ENCODE data around the gene CREB3L1. TPM values are rescaled to one million over a fixed set of nuclear protein-coding genes. Genes with fewer than 3 reads are reported as not detected.

Gene CREB3L1
- total RNA-seq, 1 experiment from 2014 or later = 3.3 TPM

DNA sequence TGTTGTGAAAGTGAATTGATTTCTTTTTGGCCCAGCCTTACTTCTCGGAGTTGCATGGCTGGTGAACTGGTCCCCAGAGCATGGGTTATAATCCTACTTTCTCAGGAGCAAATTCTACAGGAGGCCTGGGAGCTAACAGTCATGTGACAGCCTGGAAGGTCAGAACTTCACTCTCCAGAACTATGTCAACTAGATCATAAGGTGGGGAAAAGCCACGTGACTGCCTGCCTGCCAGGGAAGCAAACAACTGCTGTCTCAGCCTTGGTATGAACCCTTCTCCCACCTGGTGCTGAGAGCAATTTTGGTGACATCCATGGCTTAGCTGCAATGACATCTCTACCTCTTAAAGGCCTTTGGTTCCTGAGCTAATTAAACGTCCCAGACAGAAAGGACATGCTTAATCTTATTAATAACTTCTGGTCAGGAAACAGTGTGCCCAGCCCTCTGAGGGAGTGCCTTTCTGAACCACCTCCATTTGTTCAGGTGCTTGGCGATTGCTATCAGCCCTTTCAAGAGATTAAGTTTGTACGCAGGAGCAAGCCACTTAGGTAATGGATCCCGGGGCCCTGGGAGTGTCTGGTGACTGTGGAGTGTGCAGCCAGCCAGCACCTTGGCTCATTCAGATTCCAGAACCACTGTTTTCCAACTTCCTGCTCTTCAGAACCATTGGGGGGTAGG, 1.4 kb upstream of the CREB3L1 start:
- H4K91ac ChIP-seq (ENCODE audit: insufficient read length, low read depth, low read length) = no peak overlapping the region
- H3K27ac ChIP-seq (ENCODE audit: insufficient read length, low read depth, low read length) = no peak overlapping the region
- H3K79me2 ChIP-seq (ENCODE audit: insufficient read depth, low read length) = no peaks in the 10 kb centered on the region
- no peak overlapping the region for H3K4me2 ChIP-seq (ENCODE audit: insufficient read depth, insufficient read length, low read length)
- no peak overlapping the region for H3K14ac ChIP-seq (ENCODE audit: insufficient read depth, low read length)
- H2BK120ac ChIP-seq (ENCODE audit: low read depth, low read length, poor library complexity, severe bottlenecking) = no peak overlapping the region
- no peak overlapping the region for H3K23ac ChIP-seq (ENCODE audit: insufficient read length, low read depth, low read length)
- no peak for DNase-seq
- H4K8ac ChIP-seq (replicated peaks; ENCODE audit: insufficient read length, low read depth, low read length) = no peak overlapping the region
- no peaks in the 10 kb centered on the region for H4K20me1 ChIP-seq (ENCODE audit: control insufficient read depth, insufficient read depth, insufficient read length)
- peaks cover 12% of the 10 kb centered on the region; the same call in 1 of the 2 replicates for H3K4me1 ChIP-seq (ENCODE audit: insufficient read depth, low read length)
- Mint-ChIP-seq H3K27me3 (ENCODE audit: low read depth) (peaks cover 17% of the 10 kb centered on the region), H3K4me3 (0 out of 5 replicates have a peak overlapping the region, but pooled peaks of 1 of the 2 experiments have one; percentile 71), H3K27ac (no peak overlapping the region), H3K36me3 (ENCODE audit: insufficient read depth in 1 of 3, low read depth in 3 of 3) (no peaks in the 10 kb centered on the region; a peak in 1 of 7 replicates), H3K4me1 (peaks cover 42 to 62% of the 10 kb centered on the region in 2 experiments), H3K9me3 (no peaks in the 10 kb centered on the region)
- H3T11ph ChIP-seq (ENCODE audit: low read length) = no peak overlapping the region
- TF ChIP-seq CTCF (conservative IDR thresholded peaks at IDR 0.05) = no peak
- no peak overlapping the region for H3K56ac ChIP-seq (ENCODE audit: insufficient read length, low read depth, low read length)
- H3K23me2 ChIP-seq (ENCODE audit: insufficient read length, low read depth, low read length, poor library complexity, severe bottlenecking) = peaks cover 6% of the 10 kb centered on the region
- WGBS (ENCODE audit: extremely low coverage, insufficient read length, low lambda C conversion rate) = no CpG with 5 or more reads among the region's 6 CpGs
- H2AFZ ChIP-seq (ENCODE audit: low read length) = no peak overlapping the region
- no peak overlapping the region for H2BK15ac ChIP-seq (ENCODE audit: low read depth, low read length)
- no peak overlapping the region for H3K18ac ChIP-seq (ENCODE audit: insufficient read length, low read depth, low read length)
- H3K27me3 ChIP-seq (ENCODE audit: insufficient read depth, low read length) = no peaks in the 10 kb centered on the region
- H2BK5ac ChIP-seq (ENCODE audit: insufficient read length, low read length) = no peak overlapping the region
- no peak overlapping the region for H3K9ac ChIP-seq (ENCODE audit: extremely low read depth, insufficient read length, low read length)
- H2BK12ac ChIP-seq (ENCODE audit: insufficient read length, low read depth, low read length) = no peak overlapping the region
- H2BK20ac ChIP-seq (ENCODE audit: low read depth, low read length, poor library complexity, severe bottlenecking) = no peak overlapping the region
- H4K5ac ChIP-seq (ENCODE audit: insufficient read length, low read depth, low read length) = peak overlapping the region; percentile 4
- no peak overlapping the region for H3K4ac ChIP-seq (ENCODE audit: low read depth, low read length)
- H3K79me1 ChIP-seq (ENCODE audit: insufficient read depth, low read depth, low read length, poor library complexity, severe bottlenecking) = no peaks in the 10 kb centered on the region
- no peaks in the 10 kb centered on the region for H3K9me3 ChIP-seq (ENCODE audit: control insufficient read depth, low read depth, low read length)
- no peak overlapping the region for H2AK5ac ChIP-seq (ENCODE audit: insufficient read length, low read length)
